ENCODE data around the gene BCR. TPM values are rescaled to one million over a fixed set of nuclear protein-coding genes. Genes with fewer than 3 reads are reported as not detected.
A peak's percentile ranks its signal among the peaks of the same experiment; 100 is the strongest.

Gene BCR
- total RNA-seq, 1 experiment from 2014 or later = 77.0 TPM

GRCh38 chr22:23179381-23180299 lies 669 bp upstream of the BCR start:
- peaks cover 4% of the 10 kb centered on the region; the same call in 1 of the 2 replicates for H3K4me1 ChIP-seq (ENCODE audit: insufficient read depth, low read length)
- no CpG with 5 or more reads among the region's 25 CpGs for WGBS (ENCODE audit: extremely low coverage, insufficient read length, low lambda C conversion rate)
- no peak overlapping the region for H4K8ac ChIP-seq (replicated peaks; ENCODE audit: insufficient read length, low read depth, low read length)
- H3T11ph ChIP-seq (ENCODE audit: low read length) = no peak overlapping the region
- H2BK12ac ChIP-seq (ENCODE audit: insufficient read length, low read depth, low read length) = no peak overlapping the region
- H3K14ac ChIP-seq (ENCODE audit: insufficient read depth, low read length) = no peak overlapping the region
- H3K9ac ChIP-seq (ENCODE audit: extremely low read depth, insufficient read length, low read length) = no peak overlapping the region
- peaks cover 21% of the 10 kb centered on the region for H3K23me2 ChIP-seq (ENCODE audit: insufficient read length, low read depth, low read length, poor library complexity, severe bottlenecking)
- H2AFZ ChIP-seq (ENCODE audit: low read length) = no peak overlapping the region
- no peak for TF ChIP-seq CTCF (conservative IDR thresholded peaks at IDR 0.05)
- Mint-ChIP-seq H3K36me3 (ENCODE audit: insufficient read depth in 1 of 3, low read depth in 3 of 3) (peaks cover 29 to 37% (median 33%) of the 10 kb centered on the region in 3 experiments), H3K9me3 (peaks cover 18 to 19% of the 10 kb centered on the region in 2 experiments), H3K27me3 (ENCODE audit: low read depth) (peaks cover 20% of the 10 kb centered on the region), H3K4me1 (peaks cover 37 to 45% of the 10 kb centered on the region in 2 experiments), H3K27ac (peak overlapping the region in 1 of 3 experiments; percentile 40; a peak in 1 of 7 replicates), H3K4me3 (peak overlapping the region; percentile 59 to 80)
- H3K4me2 ChIP-seq (ENCODE audit: insufficient read depth, insufficient read length, low read length) = no peak overlapping the region
- no peak overlapping the region for H2BK20ac ChIP-seq (ENCODE audit: low read depth, low read length, poor library complexity, severe bottlenecking)
- H4K20me1 ChIP-seq (ENCODE audit: control insufficient read depth, insufficient read depth, insufficient read length) = peaks cover 4% of the 10 kb centered on the region
- H3K79me2 ChIP-seq (ENCODE audit: insufficient read depth, low read length) = peaks cover 29% of the 10 kb centered on the region; the same call in 1 of the 2 replicates
- peaks cover 17% of the 10 kb centered on the region for H3K9me3 ChIP-seq (ENCODE audit: control insufficient read depth, low read depth, low read length)
- H2BK120ac ChIP-seq (ENCODE audit: low read depth, low read length, poor library complexity, severe bottlenecking) = no peak overlapping the region
- no peak overlapping the region for H3K18ac ChIP-seq (ENCODE audit: insufficient read length, low read depth, low read length)
- no peaks in the 10 kb centered on the region; the same call in 1 of the 2 replicates for H3K27me3 ChIP-seq (ENCODE audit: insufficient read depth, low read length)
- no peak overlapping the region for H3K27ac ChIP-seq (ENCODE audit: insufficient read length, low read depth, low read length)
- no peak overlapping the region for H2BK5ac ChIP-seq (ENCODE audit: insufficient read length, low read length)
- H3K23ac ChIP-seq (ENCODE audit: insufficient read length, low read depth, low read length) = no peak overlapping the region
- no peaks in the 10 kb centered on the region for H3K79me1 ChIP-seq (ENCODE audit: insufficient read depth, low read depth, low read length, poor library complexity, severe bottlenecking)
- H4K91ac ChIP-seq (ENCODE audit: insufficient read length, low read depth, low read length) = no peak overlapping the region
- H3K56ac ChIP-seq (ENCODE audit: insufficient read length, low read depth, low read length) = no peak overlapping the region
- no peak overlapping the region for H3K4ac ChIP-seq (ENCODE audit: low read depth, low read length)
- no peak for DNase-seq
- no peak overlapping the region for H2AK5ac ChIP-seq (ENCODE audit: insufficient read length, low read length)
- no peak overlapping the region for H4K5ac ChIP-seq (ENCODE audit: insufficient read length, low read depth, low read length)
- H2BK15ac ChIP-seq (ENCODE audit: low read depth, low read length) = no peak overlapping the region
